GM12864 (cell line): ENCODE measurements around the gene TCF23.
"Not testable (repeated sequence)": the region's sequence is repeated elsewhere in the genome, so short reads cannot be mapped to it uniquely, and the experiment has no call there.

Source experiments
- DNase-seq: peaks from one replicate; pipeline ENCODE4 v3.0.0-alpha.2; 2011; ENCODE audit warnings: low read depth
- H3K4me3 ChIP-seq: 2 replicates; pipeline ENCODE4 v1.5.1; 2011; ENCODE audit warnings: mild to moderate bottlenecking, low read depth, low read length, control low read depth
- TF ChIP-seq, protein P1 (sequence below): IDR thresholded peaks from 2 replicates; pipeline ENCODE4 v1.5.1; 2011; ENCODE audit warnings: low read depth, mild to moderate bottlenecking, moderate library complexity, low read length, control low read depth, inconsistent platforms; ENCODE audit errors: missing control alignments

TCF23 gene

DNA sequence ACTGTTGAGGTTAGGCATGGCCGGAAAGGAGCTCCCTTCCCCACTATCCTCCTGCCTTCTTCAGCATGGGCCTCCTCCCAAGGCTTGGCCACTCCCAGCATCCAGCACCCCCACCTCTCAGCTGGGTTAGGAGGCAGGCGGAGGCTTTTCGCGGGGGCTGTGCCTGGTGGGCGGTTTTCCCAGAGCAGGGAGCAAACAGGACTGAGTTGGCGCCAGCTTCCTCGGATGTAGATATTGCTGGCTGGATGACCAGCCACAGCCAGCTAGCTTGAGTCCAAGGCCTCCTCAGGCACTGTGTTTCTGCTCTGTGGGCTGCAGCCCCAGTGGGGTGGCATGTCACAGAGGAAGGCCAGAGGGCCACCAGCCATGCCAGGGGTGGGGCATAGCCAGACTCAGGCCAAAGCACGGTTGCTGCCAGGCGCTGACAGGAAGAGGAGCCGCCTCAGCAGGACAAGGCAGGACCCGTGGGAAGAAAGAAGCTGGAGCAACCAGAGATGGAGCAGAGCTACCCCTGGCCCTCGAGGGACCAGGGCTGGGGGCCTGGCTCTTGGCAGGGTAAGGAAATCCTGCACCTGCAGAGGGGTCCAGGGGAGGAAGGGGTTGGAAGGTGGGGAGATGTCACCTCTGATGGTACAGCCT is at the start of gene TCF23:
TSS of gene TCF23 (plus strand) at position 204 of the 639 bp plus-strand sequence. CDS start at position 334, 130 bp downstream.
- TF ChIP-seq, protein P1, sequence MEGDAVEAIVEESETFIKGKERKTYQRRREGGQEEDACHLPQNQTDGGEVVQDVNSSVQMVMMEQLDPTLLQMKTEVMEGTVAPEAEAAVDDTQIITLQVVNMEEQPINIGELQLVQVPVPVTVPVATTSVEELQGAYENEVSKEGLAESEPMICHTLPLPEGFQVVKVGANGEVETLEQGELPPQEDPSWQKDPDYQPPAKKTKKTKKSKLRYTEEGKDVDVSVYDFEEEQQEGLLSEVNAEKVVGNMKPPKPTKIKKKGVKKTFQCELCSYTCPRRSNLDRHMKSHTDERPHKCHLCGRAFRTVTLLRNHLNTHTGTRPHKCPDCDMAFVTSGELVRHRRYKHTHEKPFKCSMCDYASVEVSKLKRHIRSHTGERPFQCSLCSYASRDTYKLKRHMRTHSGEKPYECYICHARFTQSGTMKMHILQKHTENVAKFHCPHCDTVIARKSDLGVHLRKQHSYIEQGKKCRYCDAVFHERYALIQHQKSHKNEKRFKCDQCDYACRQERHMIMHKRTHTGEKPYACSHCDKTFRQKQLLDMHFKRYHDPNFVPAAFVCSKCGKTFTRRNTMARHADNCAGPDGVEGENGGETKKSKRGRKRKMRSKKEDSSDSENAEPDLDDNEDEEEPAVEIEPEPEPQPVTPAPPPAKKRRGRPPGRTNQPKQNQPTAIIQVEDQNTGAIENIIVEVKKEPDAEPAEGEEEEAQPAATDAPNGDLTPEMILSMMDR: no peak
- no peak for DNase-seq
- no peak within 1 kb of the TSS for H3K4me3 ChIP-seq

DNA sequence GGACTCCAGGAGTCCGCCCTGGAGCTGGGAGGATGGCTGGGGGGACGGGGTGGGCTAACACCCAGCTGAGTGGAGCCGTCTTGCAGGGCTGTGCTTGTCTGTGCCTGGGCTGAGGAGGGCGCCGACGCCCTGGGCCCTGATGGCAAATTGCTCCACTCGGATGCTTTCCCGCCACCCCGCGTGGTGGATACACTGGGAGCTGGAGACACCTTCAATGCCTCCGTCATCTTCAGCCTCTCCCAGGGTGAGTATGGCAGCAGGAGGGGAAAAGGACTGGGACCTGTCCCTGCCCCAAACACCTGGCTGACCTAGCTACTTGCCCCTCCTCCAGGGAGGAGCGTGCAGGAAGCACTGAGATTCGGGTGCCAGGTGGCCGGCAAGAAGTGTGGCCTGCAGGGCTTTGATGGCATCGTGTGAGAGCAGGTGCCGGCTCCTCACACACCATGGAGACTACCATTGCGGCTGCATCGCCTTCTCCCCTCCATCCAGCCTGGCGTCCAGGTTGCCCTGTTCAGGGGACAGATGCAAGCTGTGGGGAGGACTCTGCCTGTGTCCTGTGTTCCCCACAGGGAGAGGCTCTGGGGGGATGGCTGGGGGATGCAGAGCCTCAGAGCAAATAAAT is 49.4 kb upstream of the TCF23 start:
- TF ChIP-seq, protein P1: no peak
- H3K4me3 ChIP-seq: no peak overlapping the region
- DNase-seq: no peak

DNA sequence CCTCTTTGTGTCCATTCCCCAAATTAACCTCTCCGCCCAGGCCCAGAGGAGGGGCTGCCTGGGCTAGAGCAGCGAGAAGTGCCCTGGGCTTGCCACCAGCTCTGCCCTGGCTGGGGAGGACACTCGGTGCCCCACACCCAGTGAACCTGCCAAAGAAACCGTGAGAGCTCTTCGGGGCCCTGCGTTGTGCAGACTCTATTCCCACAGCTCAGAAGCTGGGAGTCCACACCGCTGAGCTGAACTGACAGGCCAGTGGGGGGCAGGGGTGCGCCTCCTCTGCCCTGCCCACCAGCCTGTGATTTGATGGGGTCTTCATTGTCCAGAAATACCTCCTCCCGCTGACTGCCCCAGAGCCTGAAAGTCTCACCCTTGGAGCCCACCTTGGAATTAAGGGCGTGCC is 48.8 kb upstream of the TCF23 start:
- no peak for DNase-seq
- TF ChIP-seq, protein P1: no peak
- no peak overlapping the region for H3K4me3 ChIP-seq

DNA sequence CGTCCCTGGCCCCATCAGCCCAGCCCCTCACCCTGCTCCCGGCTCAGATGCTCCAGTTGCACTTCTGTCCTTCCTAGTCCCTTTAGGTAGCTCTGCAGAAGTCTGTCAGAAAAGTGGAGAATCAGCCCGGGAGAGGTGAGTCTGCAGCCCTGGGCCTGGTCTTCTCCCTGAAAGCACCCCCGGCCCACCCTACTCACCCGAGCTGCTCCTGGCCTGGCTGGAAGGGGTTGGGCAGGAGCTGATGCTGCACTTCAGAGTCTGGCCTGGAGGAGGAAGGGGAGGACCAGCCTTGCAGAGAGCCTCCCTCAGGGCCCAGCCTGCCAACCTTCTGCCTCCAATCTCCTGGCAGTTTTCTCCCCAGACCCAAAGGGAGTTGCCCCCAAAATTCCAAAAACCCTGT is 46.5 kb upstream of the TCF23 start:
- TF ChIP-seq, protein P1: no peak
- no peak for DNase-seq
- no peak overlapping the region for H3K4me3 ChIP-seq

DNA sequence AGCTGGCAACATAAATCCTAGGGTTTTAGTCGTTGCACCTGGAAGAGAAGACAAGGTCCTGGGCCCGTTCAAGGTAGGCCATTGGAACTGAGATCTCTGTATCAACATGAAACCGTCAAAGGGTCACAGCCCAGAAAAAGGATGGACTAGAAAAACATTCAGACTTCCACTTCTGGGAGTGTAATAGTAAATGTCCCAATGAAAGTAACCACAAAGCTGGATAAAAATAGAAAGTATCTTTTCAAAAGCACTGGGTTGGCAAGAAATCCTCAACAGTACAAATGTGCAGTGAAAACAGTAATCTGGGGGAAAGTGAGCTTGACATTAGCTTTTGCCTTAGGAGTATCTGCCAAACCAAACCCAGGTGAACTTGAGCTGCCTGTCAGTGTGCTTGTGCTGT is 42.8 kb upstream of the TCF23 start:
- TF ChIP-seq, protein P1: no peak
- H3K4me3 ChIP-seq: no peak overlapping the region
- no peak for DNase-seq

DNA sequence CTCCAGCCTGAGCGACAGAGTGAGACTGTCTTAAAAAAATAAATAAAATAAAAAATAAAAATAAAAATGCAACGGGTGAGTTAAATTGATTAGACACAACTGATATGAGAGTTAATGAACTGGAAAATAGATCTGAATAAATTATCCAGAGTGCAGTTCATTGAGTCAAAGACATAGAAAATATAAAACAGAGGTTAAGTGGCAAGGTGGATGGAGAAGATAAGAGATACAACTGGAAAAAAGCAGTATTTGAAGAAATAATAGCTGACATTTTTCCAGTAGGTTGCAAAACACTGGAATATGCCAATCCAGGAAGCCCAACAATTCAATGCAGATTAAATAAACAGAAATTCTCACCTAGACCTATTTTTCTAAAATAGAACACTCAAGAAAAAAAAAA is 40.6 kb upstream of the TCF23 start:
- TF ChIP-seq, protein P1: no peak
- no peak overlapping the region for H3K4me3 ChIP-seq
- DNase-seq: no peak

DNA sequence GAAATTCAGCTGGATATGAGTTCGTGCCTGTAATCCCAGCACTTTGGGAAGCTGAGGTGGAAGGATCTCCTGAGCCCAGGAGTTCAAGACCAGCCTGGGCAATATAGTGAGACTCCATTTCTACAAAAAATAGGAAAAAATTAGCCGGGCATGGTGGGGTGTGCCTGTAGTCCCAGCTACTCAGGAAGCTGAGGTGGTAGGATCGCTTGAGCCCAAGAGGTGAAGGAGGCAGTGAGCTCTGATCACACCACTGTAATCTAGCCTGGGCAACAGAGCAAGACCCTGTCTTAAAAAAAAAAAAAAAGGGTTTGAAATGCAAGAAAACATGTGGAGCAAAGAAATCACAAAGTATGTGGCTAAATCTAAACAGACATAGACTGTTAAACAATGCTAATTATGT is 39.7 kb upstream of the TCF23 start:
- no peak overlapping the region for H3K4me3 ChIP-seq
- no peak for DNase-seq
- TF ChIP-seq, protein P1: no peak

DNA sequence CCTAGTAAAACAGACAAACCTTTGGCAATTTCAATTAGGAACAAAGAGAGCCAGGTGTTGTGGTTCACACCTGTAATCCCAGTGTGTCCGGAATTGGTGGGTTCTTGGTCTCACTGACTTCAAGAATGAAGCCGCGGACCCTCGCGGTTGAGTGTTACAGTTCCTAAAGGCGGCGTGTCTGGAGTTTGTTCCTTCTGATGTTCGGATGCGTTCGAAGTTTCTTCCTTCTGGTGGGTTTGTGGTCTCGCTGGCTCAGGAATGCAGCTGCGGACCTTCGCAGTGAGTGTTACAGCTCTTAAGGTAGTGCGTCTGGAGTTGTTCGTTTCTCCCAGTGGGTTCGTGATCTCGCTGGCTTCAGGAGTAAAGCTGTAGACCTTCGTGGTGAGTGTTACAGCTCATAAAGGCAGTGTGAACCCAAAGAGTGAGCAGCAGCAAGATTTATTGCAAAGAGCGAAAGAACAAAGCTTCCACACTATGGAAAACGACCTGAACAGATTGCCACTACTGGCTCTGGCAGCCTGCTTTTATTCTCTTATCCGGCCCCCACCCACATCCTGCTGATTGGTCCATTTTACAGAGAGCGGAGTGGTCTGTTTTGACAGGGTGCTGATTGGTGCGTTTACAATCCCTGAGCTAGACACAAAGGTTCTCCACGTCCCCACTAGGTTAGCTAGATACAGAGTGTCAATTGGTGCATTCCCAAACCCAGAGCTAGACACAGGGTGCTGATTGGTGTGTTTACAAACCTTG is 38.0 kb upstream of the TCF23 start:
- not testable (repeated sequence) for DNase-seq, H3K4me3 ChIP-seq

DNA sequence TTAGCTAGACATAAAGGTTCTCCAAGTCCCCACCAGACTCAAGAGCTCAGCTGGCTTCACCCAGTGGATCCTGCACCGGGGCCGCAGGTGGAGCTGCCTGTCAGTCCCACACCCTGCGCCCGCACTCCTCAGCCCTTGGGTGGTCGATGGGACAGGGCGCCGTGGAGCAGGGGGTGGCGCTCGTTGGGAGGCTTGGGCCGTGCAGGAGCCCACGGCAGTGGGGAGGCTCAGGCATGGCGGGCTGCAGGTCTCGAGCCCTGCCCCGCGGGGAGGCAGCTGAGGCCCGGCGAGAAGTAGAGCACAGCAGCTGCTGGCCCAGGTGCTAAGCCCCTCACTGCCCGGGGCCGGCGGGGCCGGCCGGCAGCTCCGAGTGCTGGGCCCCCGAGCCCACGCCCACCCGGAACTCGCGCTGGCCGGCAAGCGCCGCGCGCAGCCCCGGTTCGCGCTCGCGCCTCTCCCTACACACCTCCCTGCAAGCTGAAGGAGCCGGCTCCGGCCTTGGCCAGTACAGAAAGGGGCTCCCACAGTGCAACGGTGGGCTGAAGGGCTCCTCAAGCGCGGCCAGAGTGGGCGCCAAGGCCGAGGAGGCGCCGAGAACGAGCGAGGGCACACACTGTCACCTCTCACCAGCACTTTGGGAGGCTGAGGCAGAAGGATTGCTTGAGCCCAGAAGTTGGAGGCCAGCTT is 37.3 kb upstream of the TCF23 start:
- not testable (repeated sequence) for DNase-seq, H3K4me3 ChIP-seq
